ENCODE results near the gene GLOD4. TPM values are rescaled to one million over a fixed set of nuclear protein-coding genes. Genes with fewer than 3 reads are reported as not detected.

The GLOD4 gene, protein sequence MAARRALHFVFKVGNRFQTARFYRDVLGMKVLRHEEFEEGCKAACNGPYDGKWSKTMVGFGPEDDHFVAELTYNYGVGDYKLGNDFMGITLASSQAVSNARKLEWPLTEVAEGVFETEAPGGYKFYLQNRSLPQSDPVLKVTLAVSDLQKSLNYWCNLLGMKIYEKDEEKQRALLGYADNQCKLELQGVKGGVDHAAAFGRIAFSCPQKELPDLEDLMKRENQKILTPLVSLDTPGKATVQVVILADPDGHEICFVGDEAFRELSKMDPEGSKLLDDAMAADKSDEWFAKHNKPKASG
- 56.4 and 59.3 TPM in 2 replicates for total RNA-seq

DNA sequence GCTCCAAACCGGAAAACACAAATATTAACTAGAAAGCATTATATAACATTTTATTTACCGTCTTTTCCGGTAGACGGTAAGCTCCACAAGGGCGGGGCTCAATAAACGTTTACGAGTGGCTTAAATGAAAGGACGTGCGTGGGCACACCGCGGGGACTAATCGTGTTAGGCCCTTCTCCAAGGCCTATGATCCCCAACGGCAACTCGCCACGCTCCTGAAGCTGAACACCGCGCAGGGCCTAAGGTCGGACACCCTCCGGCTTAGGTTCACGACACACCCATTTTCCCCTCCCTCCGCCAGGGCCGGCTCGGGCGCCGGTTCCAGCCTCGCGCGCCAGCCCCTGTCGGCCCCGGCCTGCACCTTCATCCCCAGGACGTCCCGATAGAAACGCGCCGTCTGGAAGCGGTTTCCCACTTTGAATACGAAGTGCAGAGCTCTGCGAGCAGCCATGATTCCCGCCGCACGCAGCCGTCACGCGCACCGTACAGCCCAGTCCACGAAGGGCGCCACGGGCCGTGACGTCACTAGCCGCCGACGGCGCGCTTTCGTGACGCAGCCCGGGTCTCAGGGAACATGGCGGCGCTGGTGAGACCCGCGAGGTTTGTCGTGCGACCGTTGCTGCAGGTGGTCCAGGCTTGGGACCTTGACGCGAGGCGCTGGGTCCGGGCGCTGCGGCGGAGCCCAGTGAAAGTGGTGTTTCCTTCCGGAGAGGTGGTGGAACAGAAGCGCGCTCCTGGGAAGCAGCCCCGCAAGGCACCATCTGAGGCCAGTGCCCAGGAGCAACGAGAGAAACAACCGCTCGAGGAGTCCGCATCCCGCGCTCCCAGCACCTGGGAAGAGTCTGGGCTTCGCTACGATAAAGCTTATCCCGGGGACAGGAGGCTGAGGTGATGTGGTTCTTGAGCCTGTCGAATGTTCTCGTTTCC is at the start of gene GLOD4, which contains the start of gene MRM3:
TSS of gene GLOD4 (minus strand) at position 476 of the 927 bp plus-strand sequence. CDS start at position 451, 25 bp downstream.
TSS of gene MRM3 (plus strand) at position 549 of the 927 bp plus-strand sequence. CDS start at position 575, 26 bp downstream.

DNA sequence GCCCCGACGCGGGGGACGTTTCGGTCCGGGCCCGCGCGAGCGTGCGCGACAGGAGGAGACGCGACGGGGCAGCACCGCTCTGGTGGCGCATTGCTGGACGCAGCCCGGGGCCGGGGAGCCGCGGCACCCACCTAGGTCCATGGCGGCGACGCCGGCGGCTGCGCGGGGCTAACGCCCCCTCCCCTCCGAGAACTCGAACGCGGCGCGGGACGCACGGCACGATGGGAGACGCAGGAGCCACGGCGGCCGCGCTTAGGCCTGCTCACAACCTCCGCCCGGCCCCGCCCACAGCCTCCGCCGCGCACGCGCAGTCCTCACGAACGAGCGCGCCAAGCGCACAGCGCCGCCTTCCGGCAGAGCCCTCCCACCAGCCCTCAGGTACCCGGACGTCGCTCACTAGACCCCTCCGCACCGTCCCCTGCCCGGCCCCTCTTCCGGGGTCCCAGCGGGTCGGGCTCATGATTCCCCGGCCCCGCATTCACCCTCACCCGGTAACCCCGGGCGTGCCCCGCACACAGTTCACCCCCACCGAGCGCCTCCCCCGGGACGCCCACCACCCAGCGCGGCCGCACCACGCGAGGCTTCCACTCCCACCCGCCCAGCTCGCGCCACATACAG is 30.0 kb downstream of the GLOD4 start, which contains the start of gene GEMIN4:
TSS of gene GEMIN4 (minus strand) at position 263 of the 618 bp plus-strand sequence. CDS start at position 141, 122 bp downstream.

DNA sequence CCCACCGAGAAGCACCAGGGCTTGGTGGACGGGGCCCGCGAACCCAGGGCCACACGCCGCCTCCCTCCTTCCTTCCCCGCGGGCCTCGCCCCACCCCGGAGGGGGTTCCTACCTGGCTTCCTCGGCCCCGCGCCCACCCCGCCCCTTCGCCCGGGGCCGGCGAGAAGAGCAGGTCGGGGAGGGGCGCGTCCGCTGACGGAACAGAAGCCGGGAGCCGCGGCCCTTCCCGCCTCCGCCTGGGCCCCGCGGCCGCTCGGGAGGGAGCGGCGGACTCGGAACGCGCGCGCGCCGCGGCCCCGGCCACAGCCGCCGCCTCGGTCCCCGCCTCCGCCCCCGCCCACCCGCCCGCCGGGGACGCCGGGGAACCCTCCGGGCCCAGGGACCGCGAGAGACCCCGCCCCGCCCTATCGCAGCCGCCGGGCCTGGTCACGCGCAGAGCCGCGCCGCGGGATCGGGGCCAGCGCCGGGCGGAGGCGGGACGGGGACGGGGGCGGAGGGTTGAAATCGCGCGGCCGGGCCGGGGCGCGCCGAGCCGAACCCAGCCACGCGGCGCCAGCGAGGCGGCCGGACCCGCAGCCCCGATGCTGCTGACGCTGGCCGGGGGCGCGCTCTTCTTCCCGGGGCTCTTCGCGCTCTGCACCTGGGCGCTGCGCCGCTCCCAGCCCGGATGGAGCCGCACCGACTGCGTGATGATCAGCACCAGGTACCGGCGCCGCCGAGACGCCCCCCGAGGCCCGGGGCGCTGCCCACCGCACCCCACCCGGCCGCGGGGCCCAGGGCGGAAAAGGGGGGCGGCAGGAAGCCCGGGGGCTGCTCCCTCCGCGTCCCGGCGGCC is 49.8 kb downstream of the GLOD4 start, which contains the start of gene TLCD3A:
TSS of gene TLCD3A (plus strand) at position 530 of the 835 bp plus-strand sequence. CDS start at position 582, 52 bp downstream.

Other genes starting within 250 kb of the GLOD4 start
- 31.5 and 31.7 TPM in 2 replicates for gene VPS53, start 67.4 kb downstream of the GLOD4 start, total RNA-seq
- gene TLCD3A, start 49.7 kb downstream of the GLOD4 start, total RNA-seq = 19.8 and 20.2 TPM in 2 replicates
- gene GEMIN4, start 30.0 kb downstream of the GLOD4 start, total RNA-seq = 23.7 and 30.3 TPM in 2 replicates
- 26.8 and 32.3 TPM in 2 replicates for gene MRM3, start 73 bp upstream of the GLOD4 start, total RNA-seq
- 33.6 and 45.7 TPM in 2 replicates for gene NXN, start 197.5 kb upstream of the GLOD4 start, total RNA-seq
- 20.4 and 24.1 TPM in 2 replicates for gene TIMM22, start 214.8 kb upstream of the GLOD4 start, total RNA-seq